ENCODE measurements around the gene PPFIA2. TPM values are rescaled to one million over a fixed set of nuclear protein-coding genes. Genes with fewer than 3 reads are reported as not detected.
"Not testable (repeated sequence)": the region's sequence is repeated elsewhere in the genome, so short reads cannot be mapped to it uniquely, and the experiment has no call there.

The PPFIA2 gene
- total and polyA plus RNA-seq, 8 donors: 0.15 to 9.9 (median 2.2) TPM

GRCh38 chr12:81596558-81596957 is 162.6 kb downstream of the PPFIA2 start:
- Histone ChIP-seq H3K36me3 (no peaks in the 10 kb centered on the region), H3K27me3 (no peaks in the 10 kb centered on the region), H3K27ac (no peak overlapping the region), H3K9me3 (peaks cover 0 to 2% (median 0%) of the 10 kb centered on the region in 4 donors), H3K4me3 (no peak overlapping the region), H3K4me1 (no peaks in the 10 kb centered on the region)
- intact Hi-C loops (cut with DNase I; ENCODE audit: low total_unique reads): no loop called here
- WGBS, 5 donors: 43 to 79% (median 58%) methylated on average over 1 of the region's 1 CpG
- no peak for TF ChIP-seq CTCF (IDR thresholded peaks at IDR 0.05)
- no peak for TF ChIP-seq POLR2A (IDR thresholded peaks at IDR 0.05)
- no peak for DNase-seq

- Histone ChIP-seq H3K4me3 (no peak overlapping the region), H3K36me3 (no peaks in the 10 kb centered on the region), H3K4me1 (no peaks in the 10 kb centered on the region), H3K27ac (no peak overlapping the region), H3K27me3 (no peaks in the 10 kb centered on the region), H3K9me3 (peaks cover 0 to 14% (median 9%) of the 10 kb centered on the region in 4 donors)
- intact Hi-C loops (cut with DNase I; ENCODE audit: low total_unique reads): no loop called here
- no peak for DNase-seq
- TF ChIP-seq EP300 (IDR thresholded peaks at IDR 0.05) (no peak), POLR2AphosphoS5 (IDR thresholded peaks at IDR 0.05) (no peak), POLR2A (IDR thresholded peaks at IDR 0.05) (no peak), CTCF (IDR thresholded peaks at IDR 0.05) (no peak)
- WGBS, 5 donors: 73 to 81% (median 74%) methylated on average over 4 of the region's 4 CpGs
Measured at GRCh38 chr12:81591256-81591655, 167.9 kb downstream of the PPFIA2 start.

GRCh38 chr12:81590703-81591102 is 168.4 kb downstream of the PPFIA2 start:
- H3K27ac ChIP-seq; H3K4me1 ChIP-seq; H3K27me3 ChIP-seq; H3K4me3 ChIP-seq; intact Hi-C loops (cut with DNase I; ENCODE audit: low total_unique reads); DNase-seq; H3K36me3 ChIP-seq: not testable (repeated sequence)
- WGBS, 5 donors: 82 to 86% (median 83%) methylated on average over 2 of the region's 2 CpGs
- peaks cover 0 to 14% (median 9%) of the 10 kb centered on the region in 4 donors for H3K9me3 ChIP-seq

- Histone ChIP-seq H3K27ac (no peak overlapping the region), H3K9me3 (peaks cover 0 to 14% (median 9%) of the 10 kb centered on the region in 4 donors), H3K36me3 (no peaks in the 10 kb centered on the region), H3K27me3 (no peaks in the 10 kb centered on the region), H3K4me1 (no peaks in the 10 kb centered on the region), H3K4me3 (no peak overlapping the region)
- 47 to 69% (median 59%) methylated on average over 1 of the region's 1 CpG for WGBS, 5 donors
- no peak for DNase-seq
- TF ChIP-seq CTCF (IDR thresholded peaks at IDR 0.05) (no peak), EP300 (IDR thresholded peaks at IDR 0.05) (no peak), POLR2AphosphoS5 (IDR thresholded peaks at IDR 0.05) (no peak), POLR2A (IDR thresholded peaks at IDR 0.05) (no peak)
- intact Hi-C loops (cut with DNase I; ENCODE audit: low total_unique reads): no loop called here
Measured at GRCh38 chr12:81588235-81589008, 170.7 kb downstream of the PPFIA2 start.

- H3K27ac ChIP-seq: no peak overlapping the region
- H3K36me3 ChIP-seq: no peaks in the 10 kb centered on the region
- peaks cover 0 to 6% (median 5%) of the 10 kb centered on the region in 4 donors for H3K9me3 ChIP-seq
- TF ChIP-seq POLR2AphosphoS5 (IDR thresholded peaks at IDR 0.05) (no peak), POLR2A (IDR thresholded peaks at IDR 0.05) (no peak), EP300 (IDR thresholded peaks at IDR 0.05) (no peak), CTCF (IDR thresholded peaks at IDR 0.05) (no peak)
- no peaks in the 10 kb centered on the region for H3K27me3 ChIP-seq
- WGBS, 5 donors: 18 to 67% (median 46%) methylated on average over 1 of the region's 1 CpG
- DNase-seq: no peak
- H3K4me3 ChIP-seq: no peak overlapping the region
- intact Hi-C loops (cut with DNase I; ENCODE audit: low total_unique reads): no loop called here
- no peaks in the 10 kb centered on the region for H3K4me1 ChIP-seq
Measured at GRCh38 chr12:81585787-81586186, 173.4 kb downstream of the PPFIA2 start.

All from stomach (tissue), 9 donors.